Gastroesophageal sphincter (tissue), 3 donors: ENCODE results near the gene FAM149B1.

Experiments used
- CTCF ChIP-seq, 4 experiments: fragments of 200-600 bp in 2 of 4; fragments of 450-650 bp in 2 of 4; sonication (generic) in 1 of 4; IDR thresholded peaks; one replicate each; pipeline ENCODE4 v1.5.1; 2017 to 2019; ENCODE audit warnings: antibody characterized with exemption in 4 of 4, mild to moderate bottlenecking in 2 of 4, moderate library complexity in 2 of 4
- EP300 ChIP-seq: sonication (generic); formaldehyde crosslinking; IDR thresholded peaks from one replicate; pipeline ENCODE4 v1.6.1; 2017; ENCODE audit warnings: antibody characterized with exemption, mild to moderate bottlenecking
- POLR2A ChIP-seq, 2 donors: fragments of 450-650 bp; IDR thresholded peaks; one replicate each; pipeline ENCODE4 v1.6.1; 2017; ENCODE audit warnings: antibody characterized with exemption in 2 of 2, mild to moderate bottlenecking in 2 of 2, moderate library complexity in 1 of 2
- POLR2AphosphoS5 ChIP-seq: sonication (generic); formaldehyde crosslinking; IDR thresholded peaks from one replicate; pipeline ENCODE4 v1.6.1; 2017; ENCODE audit warnings: antibody characterized with exemption

- no peak for TF ChIP-seq CTCF (IDR thresholded peaks at IDR 0.05)
- TF ChIP-seq POLR2A (IDR thresholded peaks at IDR 0.05): no peak
- TF ChIP-seq EP300: no peak
- no peak for TF ChIP-seq POLR2AphosphoS5
Measured at GRCh38 chr10:73136627-73137026, 31.3 kb upstream of the FAM149B1 start.
